ENCODE data around the gene KCNG4.

The KCNG4 gene

GRCh38 chr16:84239909-84240308 is at the start of gene KCNG4:
Gene KCNG4 (minus strand): TSS chr16:84240012. CDS start chr16:84237485, 2,527 bp downstream.
- DNase-seq: no peak

- no peak for DNase-seq
Observed at GRCh38 chr16:84288902-84289301, 49.1 kb upstream of the KCNG4 start.

- DNase-seq: no peak
Observed at GRCh38 chr16:84286578-84287240, 46.9 kb upstream of the KCNG4 start.

- DNase-seq: no peak
Observed at GRCh38 chr16:84284154-84284722, 44.4 kb upstream of the KCNG4 start.

GRCh38 chr16:84283314-84284153 is 43.7 kb upstream of the KCNG4 start:
- DNase-seq: no peak

- DNase-seq: no peak
Observed at GRCh38 chr16:84282533-84282932, 42.7 kb upstream of the KCNG4 start.

- DNase-seq: no peak
Observed at GRCh38 chr16:84281074-84281473, 41.3 kb upstream of the KCNG4 start.

GRCh38 chr16:84279881-84280280 is 40.1 kb upstream of the KCNG4 start:
- DNase-seq: no peak

GRCh38 chr16:84278968-84279367 is 39.2 kb upstream of the KCNG4 start:
- DNase-seq: no peak

- no peak for DNase-seq
Observed at GRCh38 chr16:84278333-84278732, 38.5 kb upstream of the KCNG4 start.

- DNase-seq: peak; percentile 51
Observed at GRCh38 chr16:84277244-84277823, 37.5 kb upstream of the KCNG4 start.

GRCh38 chr16:84275585-84276151 is 35.9 kb upstream of the KCNG4 start:
- no peak for DNase-seq

- no peak for DNase-seq
Observed at GRCh38 chr16:84274515-84274914, 34.7 kb upstream of the KCNG4 start.

GRCh38 chr16:84272740-84273320 is 33.0 kb upstream of the KCNG4 start:
- no peak for DNase-seq

GRCh38 chr16:84271866-84272265 is 32.1 kb upstream of the KCNG4 start:
- DNase-seq: no peak

- DNase-seq: no peak
Observed at GRCh38 chr16:84271037-84271436, 31.2 kb upstream of the KCNG4 start.

GRCh38 chr16:84270531-84270930 is 30.7 kb upstream of the KCNG4 start:
- DNase-seq: no peak

GRCh38 chr16:84270071-84270470 is 30.3 kb upstream of the KCNG4 start:
- DNase-seq: no peak

GRCh38 chr16:84268291-84269040 is 28.7 kb upstream of the KCNG4 start:
- peak; percentile 21 for DNase-seq

- DNase-seq: no peak
Observed at GRCh38 chr16:84267380-84267779, 27.6 kb upstream of the KCNG4 start.

- no peak for DNase-seq
Observed at GRCh38 chr16:84266451-84266850, 26.6 kb upstream of the KCNG4 start.

- DNase-seq: no peak
Observed at GRCh38 chr16:84262939-84263338, 23.1 kb upstream of the KCNG4 start.

All from NCI-H1092 treated with DMSO at 0.1 percent for 48 hours (cell line).